Stomach (tissue), 4 donors: ENCODE measurements around the gene NUP43.

Experiments
- EP300 ChIP-seq: sonication (generic); formaldehyde crosslinking; IDR thresholded peaks from one replicate; pipeline ENCODE4 v1.6.1; 2017; ENCODE audit warnings: antibody characterized with exemption
- POLR2A ChIP-seq, 4 donors: fragments of 450-650 bp; IDR thresholded peaks; one replicate each; pipeline ENCODE4 v1.6.1; 2016; ENCODE audit warnings: antibody characterized with exemption in 4 of 4, control low read depth in 2 of 4, mild to moderate bottlenecking in 1 of 4, moderate library complexity in 1 of 4
- POLR2AphosphoS5 ChIP-seq, 3 donors: sonication (generic); formaldehyde crosslinking; IDR thresholded peaks; one replicate each; pipeline ENCODE4 v1.6.1; 2016; ENCODE audit warnings: antibody characterized with exemption in 3 of 3
- TF ChIP-seq, protein P1 (sequence below), 7 experiments: fragments of 450-650 bp in 4 of 7; fragments of 200-600 bp in 3 of 7; sonication (generic) in 3 of 7; IDR thresholded peaks; one replicate each; pipeline ENCODE4 v1.5.1; 2016 to 2019; ENCODE audit warnings: antibody characterized with exemption in 7 of 7, control low read depth in 2 of 7, mild to moderate bottlenecking in 1 of 7

DNA sequence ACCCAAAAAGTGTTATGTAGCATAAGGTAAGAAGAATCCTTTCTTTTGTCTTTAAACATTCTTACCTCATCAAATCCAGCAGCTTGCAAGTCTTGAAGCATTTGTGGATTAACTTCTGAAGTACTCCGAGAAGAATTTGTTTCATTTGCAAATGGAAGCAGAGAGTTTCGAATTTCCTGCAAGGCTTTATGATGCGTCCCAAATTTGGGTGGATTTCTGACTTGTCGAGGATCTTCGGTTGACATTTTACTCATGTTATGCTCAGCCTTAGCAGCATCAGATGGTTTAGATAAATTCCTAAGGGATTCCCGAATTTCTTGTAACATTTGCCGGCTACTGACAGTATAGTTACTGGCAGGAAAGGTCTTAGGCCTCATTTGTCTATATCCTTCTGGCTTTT, 44.6 kb downstream of the NUP43 start:
- TF ChIP-seq POLR2A (IDR thresholded peaks at IDR 0.05), result no peak
- TF ChIP-seq, protein P1, sequence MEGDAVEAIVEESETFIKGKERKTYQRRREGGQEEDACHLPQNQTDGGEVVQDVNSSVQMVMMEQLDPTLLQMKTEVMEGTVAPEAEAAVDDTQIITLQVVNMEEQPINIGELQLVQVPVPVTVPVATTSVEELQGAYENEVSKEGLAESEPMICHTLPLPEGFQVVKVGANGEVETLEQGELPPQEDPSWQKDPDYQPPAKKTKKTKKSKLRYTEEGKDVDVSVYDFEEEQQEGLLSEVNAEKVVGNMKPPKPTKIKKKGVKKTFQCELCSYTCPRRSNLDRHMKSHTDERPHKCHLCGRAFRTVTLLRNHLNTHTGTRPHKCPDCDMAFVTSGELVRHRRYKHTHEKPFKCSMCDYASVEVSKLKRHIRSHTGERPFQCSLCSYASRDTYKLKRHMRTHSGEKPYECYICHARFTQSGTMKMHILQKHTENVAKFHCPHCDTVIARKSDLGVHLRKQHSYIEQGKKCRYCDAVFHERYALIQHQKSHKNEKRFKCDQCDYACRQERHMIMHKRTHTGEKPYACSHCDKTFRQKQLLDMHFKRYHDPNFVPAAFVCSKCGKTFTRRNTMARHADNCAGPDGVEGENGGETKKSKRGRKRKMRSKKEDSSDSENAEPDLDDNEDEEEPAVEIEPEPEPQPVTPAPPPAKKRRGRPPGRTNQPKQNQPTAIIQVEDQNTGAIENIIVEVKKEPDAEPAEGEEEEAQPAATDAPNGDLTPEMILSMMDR (IDR thresholded peaks at IDR 0.05), result no peak
- no peak for TF ChIP-seq POLR2AphosphoS5 (IDR thresholded peaks at IDR 0.05)
- no peak for TF ChIP-seq EP300
